ENCODE measurements around the gene ULBP2. TPM values are rescaled to one million over a fixed set of nuclear protein-coding genes. Genes with fewer than 3 reads are reported as not detected.

ULBP2 gene
- total RNA-seq, 1 experiment from 2014 or later, result 4.9 TPM

GRCh38 chr6:149961728-149962425 lies 20.1 kb downstream of the ULBP2 start:
- Histone ChIP-seq H3K9me3 (no peaks in the 10 kb centered on the region), H3K4me1 (no peaks in the 10 kb centered on the region), H3K27me3 (replicated peaks; ENCODE audit: control insufficient read depth, insufficient read depth, low read length) (no peaks in the 10 kb centered on the region), H3K4me3 (ENCODE audit: low read depth, low read length) (no peak overlapping the region), H3K36me3 (ENCODE audit: control insufficient read depth, insufficient read depth, low read length) (no peaks in the 10 kb centered on the region)
- CTCF ChIA-PET, result interaction anchor here (0.7 kb wide), 2 partner anchors 43 to 266 kb away, joined by 3 read pairs; no protein-coding TSS in a partner anchor
- peaks cover 8% of the 10 kb centered on the region for H3K27me3 Mint-ChIP-seq (ENCODE audit: insufficient read depth, unreplicated experiment)
- no peak overlapping the region for H3K27ac Mint-ChIP-seq (ENCODE audit: unreplicated experiment)
- H3K9me3 Mint-ChIP-seq (ENCODE audit: unreplicated experiment), result no peaks in the 10 kb centered on the region
- DNase-seq, result peak in 1 of 2 experiments; percentile 20
- POLR2A ChIA-PET, result no interaction called here
- intact Hi-C loops (cut with micrococcal nuclease; ENCODE audit: unreplicated experiment), result no loop called here
- H3K4me1 Mint-ChIP-seq (ENCODE audit: low read depth, unreplicated experiment), result no peaks in the 10 kb centered on the region
- H3K36me3 Mint-ChIP-seq (ENCODE audit: insufficient read depth, unreplicated experiment), result peaks cover 15% of the 10 kb centered on the region
- H3K4me3 Mint-ChIP-seq (ENCODE audit: unreplicated experiment), result no peak overlapping the region
- BruUV-seq (replicated peaks), result no TSS peak
- peak in 1 of 2 experiments; percentile 18 for TF ChIP-seq CTCF (IDR thresholded peaks at IDR 0.05; ENCODE audit: insufficient read depth in 1 of 2, low read depth in 1 of 2, low read length in 1 of 2, severe bottlenecking in 1 of 2, unreplicated experiment in 1 of 2)

- Mint-ChIP-seq H3K27me3 (ENCODE audit: insufficient read depth, unreplicated experiment) (peaks cover 8% of the 10 kb centered on the region), H3K4me1 (ENCODE audit: low read depth, unreplicated experiment) (no peaks in the 10 kb centered on the region), H3K9me3 (ENCODE audit: unreplicated experiment) (no peaks in the 10 kb centered on the region), H3K36me3 (ENCODE audit: insufficient read depth, unreplicated experiment) (peaks cover 15% of the 10 kb centered on the region), H3K4me3 (ENCODE audit: unreplicated experiment) (peak overlapping the region; percentile 83), H3K27ac (ENCODE audit: unreplicated experiment) (peak overlapping the region; percentile 80)
- Histone ChIP-seq H3K9me3 (no peaks in the 10 kb centered on the region), H3K4me3 (ENCODE audit: low read depth, low read length) (no peak overlapping the region), H3K36me3 (ENCODE audit: control insufficient read depth, insufficient read depth, low read length) (no peaks in the 10 kb centered on the region), H3K27me3 (replicated peaks; ENCODE audit: control insufficient read depth, insufficient read depth, low read length) (no peaks in the 10 kb centered on the region), H3K4me1 (no peaks in the 10 kb centered on the region)
- ChIA-PET CTCF (no interaction called here), POLR2A (no interaction called here)
- intact Hi-C loops (cut with micrococcal nuclease; ENCODE audit: unreplicated experiment), result loop anchor here (1.0 kb wide), 1 partner anchor 43 kb away; no protein-coding TSS in a partner anchor
- no peak for DNase-seq
- TF ChIP-seq CTCF (IDR thresholded peaks at IDR 0.05; ENCODE audit: insufficient read depth in 1 of 2, low read depth in 1 of 2, low read length in 1 of 2, severe bottlenecking in 1 of 2, unreplicated experiment in 1 of 2), result no peak
- BruUV-seq (replicated peaks), result no TSS peak
Measured at GRCh38 chr6:149962461-149963211, 20.8 kb downstream of the ULBP2 start.

- Mint-ChIP-seq H3K36me3 (ENCODE audit: insufficient read depth, unreplicated experiment) (peaks cover 15% of the 10 kb centered on the region), H3K4me1 (ENCODE audit: low read depth, unreplicated experiment) (no peaks in the 10 kb centered on the region), H3K27me3 (ENCODE audit: insufficient read depth, unreplicated experiment) (peaks cover 7% of the 10 kb centered on the region), H3K9me3 (ENCODE audit: unreplicated experiment) (no peaks in the 10 kb centered on the region), H3K4me3 (ENCODE audit: unreplicated experiment) (peak overlapping the region; percentile 83), H3K27ac (ENCODE audit: unreplicated experiment) (peak overlapping the region; percentile 80)
- Histone ChIP-seq H3K9me3 (no peaks in the 10 kb centered on the region), H3K4me3 (ENCODE audit: low read depth, low read length) (peak overlapping the region; percentile 40), H3K36me3 (ENCODE audit: control insufficient read depth, insufficient read depth, low read length) (no peaks in the 10 kb centered on the region), H3K4me1 (no peaks in the 10 kb centered on the region), H3K27me3 (replicated peaks; ENCODE audit: control insufficient read depth, insufficient read depth, low read length) (no peaks in the 10 kb centered on the region)
- intact Hi-C loops (cut with micrococcal nuclease; ENCODE audit: unreplicated experiment), result loop anchor here (1.0 kb wide), 1 partner anchor 42 kb away; no protein-coding TSS in a partner anchor
- no peak for DNase-seq
- TF ChIP-seq CTCF (IDR thresholded peaks at IDR 0.05; ENCODE audit: insufficient read depth in 1 of 2, low read depth in 1 of 2, low read length in 1 of 2, severe bottlenecking in 1 of 2, unreplicated experiment in 1 of 2), result no peak
- ChIA-PET CTCF (no interaction called here), POLR2A (no interaction called here)
- BruUV-seq (replicated peaks), result TSS peak; percentile 71
Measured at GRCh38 chr6:149963212-149963461, 21.3 kb downstream of the ULBP2 start.

Data from Caco-2 (cell line).